ENCODE results near the gene ASCL5.

Gene ASCL5

DNA sequence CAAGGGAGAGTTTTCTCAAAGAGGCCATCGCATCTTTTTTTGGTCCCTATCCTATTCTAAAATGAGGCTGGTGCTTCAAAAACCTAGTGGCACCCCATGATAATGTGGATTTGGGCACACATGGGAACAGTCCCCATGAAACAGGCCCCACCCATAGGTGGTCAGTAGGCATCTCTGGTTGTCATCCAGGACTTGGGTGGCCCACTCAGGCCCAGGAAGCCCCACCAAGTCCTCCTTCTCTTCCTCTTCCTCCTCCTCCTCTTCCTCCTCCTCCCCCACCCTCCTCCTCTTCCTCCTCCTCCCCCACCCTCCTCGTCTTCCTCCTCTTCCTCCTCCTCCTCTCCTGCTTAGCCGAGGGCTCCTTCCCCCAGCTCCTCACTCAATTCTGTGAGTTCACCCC is 15.3 kb downstream of the ASCL5 start:
- no peak for DNase-seq (ENCODE audit: low read depth)
- H3K4me3 ChIP-seq (ENCODE audit: control insufficient read depth, low read depth, low read length) = no peak overlapping the region
- TF ChIP-seq, protein P1, sequence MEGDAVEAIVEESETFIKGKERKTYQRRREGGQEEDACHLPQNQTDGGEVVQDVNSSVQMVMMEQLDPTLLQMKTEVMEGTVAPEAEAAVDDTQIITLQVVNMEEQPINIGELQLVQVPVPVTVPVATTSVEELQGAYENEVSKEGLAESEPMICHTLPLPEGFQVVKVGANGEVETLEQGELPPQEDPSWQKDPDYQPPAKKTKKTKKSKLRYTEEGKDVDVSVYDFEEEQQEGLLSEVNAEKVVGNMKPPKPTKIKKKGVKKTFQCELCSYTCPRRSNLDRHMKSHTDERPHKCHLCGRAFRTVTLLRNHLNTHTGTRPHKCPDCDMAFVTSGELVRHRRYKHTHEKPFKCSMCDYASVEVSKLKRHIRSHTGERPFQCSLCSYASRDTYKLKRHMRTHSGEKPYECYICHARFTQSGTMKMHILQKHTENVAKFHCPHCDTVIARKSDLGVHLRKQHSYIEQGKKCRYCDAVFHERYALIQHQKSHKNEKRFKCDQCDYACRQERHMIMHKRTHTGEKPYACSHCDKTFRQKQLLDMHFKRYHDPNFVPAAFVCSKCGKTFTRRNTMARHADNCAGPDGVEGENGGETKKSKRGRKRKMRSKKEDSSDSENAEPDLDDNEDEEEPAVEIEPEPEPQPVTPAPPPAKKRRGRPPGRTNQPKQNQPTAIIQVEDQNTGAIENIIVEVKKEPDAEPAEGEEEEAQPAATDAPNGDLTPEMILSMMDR (conservative IDR thresholded peaks at IDR 0.05; ENCODE audit: control insufficient read depth, insufficient read depth, low read depth, low read length) = no peak

GRCh38 chr1:201111156-201111555 is 15.8 kb downstream of the ASCL5 start:
- no peak overlapping the region for H3K4me3 ChIP-seq (ENCODE audit: control insufficient read depth, low read depth, low read length)
- TF ChIP-seq, protein P1 (conservative IDR thresholded peaks at IDR 0.05; ENCODE audit: control insufficient read depth, insufficient read depth, low read depth, low read length) = no peak
- no peak for DNase-seq (ENCODE audit: low read depth)

DNA sequence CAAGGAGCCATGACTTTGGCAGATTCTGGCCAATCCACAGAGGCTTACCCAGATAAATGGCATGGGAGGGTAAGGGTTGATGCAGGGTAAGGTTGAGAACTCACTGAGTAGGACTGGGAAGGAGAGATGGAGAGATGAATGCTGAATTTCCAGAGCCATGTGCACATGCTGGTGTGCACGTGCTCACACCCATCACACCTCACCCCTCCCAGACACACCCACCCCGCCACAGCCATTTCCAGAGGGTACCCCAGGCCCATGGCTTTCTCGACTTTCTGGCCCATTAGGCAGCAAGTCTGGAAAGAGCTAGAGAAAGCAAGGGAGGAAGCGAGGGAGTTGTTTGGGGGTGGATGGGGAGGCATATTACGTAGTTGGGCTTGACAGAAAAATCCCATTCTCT is 16.4 kb downstream of the ASCL5 start:
- DNase-seq (ENCODE audit: low read depth) = no peak
- TF ChIP-seq, protein P1 (conservative IDR thresholded peaks at IDR 0.05; ENCODE audit: control insufficient read depth, insufficient read depth, low read depth, low read length) = no peak
- H3K4me3 ChIP-seq (ENCODE audit: control insufficient read depth, low read depth, low read length) = no peak overlapping the region

DNA sequence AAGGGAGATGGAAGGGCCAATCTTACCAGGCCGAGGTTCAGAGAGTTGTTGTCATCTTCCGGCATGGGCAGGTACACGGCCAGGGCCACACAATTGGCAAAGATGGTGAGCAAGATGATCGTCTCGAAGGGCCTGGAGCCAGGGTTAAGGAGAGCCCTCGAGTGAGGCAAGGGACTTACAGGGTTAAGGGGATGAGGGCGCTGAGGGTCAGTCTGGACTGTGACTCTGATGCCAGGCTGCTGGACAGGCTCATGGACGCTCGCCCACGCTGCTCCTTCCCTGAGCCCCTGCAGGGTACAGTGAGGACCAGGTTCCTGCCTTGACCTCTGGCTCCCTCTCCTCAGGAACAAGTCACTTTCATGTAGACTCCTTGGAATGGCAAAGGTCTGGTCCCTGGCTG is 16.8 kb downstream of the ASCL5 start:
- H3K4me3 ChIP-seq (ENCODE audit: control insufficient read depth, low read depth, low read length) = no peak overlapping the region
- TF ChIP-seq, protein P1 (conservative IDR thresholded peaks at IDR 0.05; ENCODE audit: control insufficient read depth, insufficient read depth, low read depth, low read length) = no peak
- DNase-seq (ENCODE audit: low read depth) = no peak

- no peak overlapping the region for H3K4me3 ChIP-seq (ENCODE audit: control insufficient read depth, low read depth, low read length)
- no peak for DNase-seq (ENCODE audit: low read depth)
- TF ChIP-seq, protein P1 (conservative IDR thresholded peaks at IDR 0.05; ENCODE audit: control insufficient read depth, insufficient read depth, low read depth, low read length) = no peak
Observed at GRCh38 chr1:201109651-201110050, 17.3 kb downstream of the ASCL5 start.

GRCh38 chr1:201108614-201109013 is 18.4 kb downstream of the ASCL5 start:
- no peak for DNase-seq (ENCODE audit: low read depth)
- TF ChIP-seq, protein P1 (conservative IDR thresholded peaks at IDR 0.05; ENCODE audit: control insufficient read depth, insufficient read depth, low read depth, low read length) = no peak
- H3K4me3 ChIP-seq (ENCODE audit: control insufficient read depth, low read depth, low read length) = no peak overlapping the region

- no peak for DNase-seq (ENCODE audit: low read depth)
- no peak overlapping the region for H3K4me3 ChIP-seq (ENCODE audit: control insufficient read depth, low read depth, low read length)
- TF ChIP-seq, protein P1 (conservative IDR thresholded peaks at IDR 0.05; ENCODE audit: control insufficient read depth, insufficient read depth, low read depth, low read length) = no peak
Observed at GRCh38 chr1:201105688-201106087, 21.3 kb downstream of the ASCL5 start.

All from fibroblast of mammary gland (primary cell).